Skeletal muscle tissue (tissue), 4 donors: Measurements from ENCODE around the gene PAXIP1. TPM values are rescaled to one million over a fixed set of nuclear protein-coding genes. Genes with fewer than 3 reads are reported as not detected.
"Not testable (repeated sequence)": the region's sequence is repeated elsewhere in the genome, so short reads cannot be mapped to it uniquely, and the experiment has no call there.

Source experiments
- H3K27ac ChIP-seq: one replicate; pipeline ENCODE4 v1.7.0; 2013; ENCODE audit warnings: mild to moderate bottlenecking, low read depth, low read length, inconsistent platforms
- H3K27me3 ChIP-seq, 3 donors: one replicate each; pipeline ENCODE4 v1.7.0; 2013; ENCODE audit warnings: low read length in 3 of 3; ENCODE audit not compliant: control insufficient read depth in 3 of 3, insufficient read depth in 3 of 3
- H3K36me3 ChIP-seq, 3 donors: one replicate each; pipeline ENCODE4 v1.7.0; 2013; ENCODE audit warnings: low read length in 3 of 3; ENCODE audit not compliant: control insufficient read depth in 3 of 3, insufficient read depth in 3 of 3
- H3K4me1 ChIP-seq, 3 donors: one replicate each; pipeline ENCODE4 v1.7.0; 2013; ENCODE audit warnings: low read length in 3 of 3, mild to moderate bottlenecking in 3 of 3; ENCODE audit not compliant: control insufficient read depth in 3 of 3, insufficient read depth in 3 of 3
- H3K4me3 ChIP-seq, 3 donors: one replicate each; pipeline ENCODE4 v1.7.0; 2013; ENCODE audit warnings: low read length in 3 of 3
- H3K9ac ChIP-seq, 3 donors: one replicate each; pipeline ENCODE4 v1.7.0; 2013; ENCODE audit warnings: low read length in 3 of 3, mild to moderate bottlenecking in 3 of 3, moderate library complexity in 2 of 3, low read depth in 1 of 3
- H3K9me3 ChIP-seq, 3 donors: one replicate each; pipeline ENCODE4 v1.7.0; 2013; ENCODE audit warnings: low read length in 3 of 3; ENCODE audit not compliant: control insufficient read depth in 3 of 3
- total RNA-seq: library from RNA; depleted of rRNA; stranded (reverse); fragments of >200 nt; gene quantifications from one replicate; pipeline ENCODE4 v1.2.3, GENCODE V29; 2014
- donor health status: Osteomylitis.

PAXIP1 gene
- total RNA-seq, 1 donor from 2014 or later, result 7.8 TPM

- Histone ChIP-seq H3K27me3 (no peaks in the 10 kb centered on the region), H3K4me1 (peaks cover 11 to 17% (median 13%) of the 10 kb centered on the region in 3 donors), H3K4me3 (peak overlapping the region; percentile 80 to 86 (median 83)), H3K27ac (peak overlapping the region; percentile 74), H3K9ac (peak overlapping the region; percentile 85 to 89 (median 86)), H3K9me3 (no peaks in the 10 kb centered on the region), H3K36me3 (no peaks in the 10 kb centered on the region)
Observed at GRCh38 chr7:154927624-154928125, 75.2 kb downstream of the PAXIP1 start.

GRCh38 chr7:154922472-154922871, 80.5 kb downstream of the PAXIP1 start:
- H3K27ac ChIP-seq, H3K27me3 ChIP-seq, H3K4me1 ChIP-seq, H3K4me3 ChIP-seq, H3K36me3 ChIP-seq, H3K9me3 ChIP-seq, H3K9ac ChIP-seq: not testable (repeated sequence)

- H3K4me1 ChIP-seq, result no peaks in the 10 kb centered on the region
- peaks cover 17 to 20% (median 17%) of the 10 kb centered on the region in 3 donors for H3K27me3 ChIP-seq
- H3K9me3 ChIP-seq, result no peaks in the 10 kb centered on the region
Observed at GRCh38 chr7:154919344-154920225, 83.3 kb downstream of the PAXIP1 start.

GRCh38 chr7:154918741-154919140, 84.2 kb downstream of the PAXIP1 start:
- Histone ChIP-seq H3K4me1 (peaks cover 0 to 4% (median 2%) of the 10 kb centered on the region in 3 donors), H3K27ac (no peak overlapping the region), H3K27me3 (peaks cover 18 to 27% (median 20%) of the 10 kb centered on the region in 3 donors), H3K9me3 (no peaks in the 10 kb centered on the region), H3K9ac (no peak overlapping the region), H3K36me3 (no peaks in the 10 kb centered on the region), H3K4me3 (no peak overlapping the region)

More at GRCh38 chr7:154919344-154920225, 83.3 kb downstream of the PAXIP1 start:
- Histone ChIP-seq H3K27ac (no peak overlapping the region), H3K9ac (peak overlapping the region in 1 of 3 donors; percentile 26), H3K36me3 (no peaks in the 10 kb centered on the region), H3K4me3 (no peak overlapping the region)

GRCh38 chr7:154918266-154918665, 84.7 kb downstream of the PAXIP1 start:
- Histone ChIP-seq H3K4me3 (no peak overlapping the region), H3K9me3 (no peaks in the 10 kb centered on the region), H3K4me1 (peaks cover 0 to 4% (median 2%) of the 10 kb centered on the region in 3 donors), H3K9ac (no peak overlapping the region), H3K36me3 (no peaks in the 10 kb centered on the region), H3K27ac (no peak overlapping the region), H3K27me3 (peaks cover 18 to 27% (median 20%) of the 10 kb centered on the region in 3 donors)

- Histone ChIP-seq H3K27ac (no peak overlapping the region), H3K9ac (no peak overlapping the region), H3K4me3 (no peak overlapping the region), H3K4me1 (peaks cover 0 to 4% (median 2%) of the 10 kb centered on the region in 3 donors), H3K27me3 (peaks cover 18 to 27% (median 20%) of the 10 kb centered on the region in 3 donors), H3K36me3 (no peaks in the 10 kb centered on the region), H3K9me3 (no peaks in the 10 kb centered on the region)
Observed at GRCh38 chr7:154917808-154918160, 85.1 kb downstream of the PAXIP1 start.

GRCh38 chr7:154916856-154917807, 85.8 kb downstream of the PAXIP1 start:
- no peaks in the 10 kb centered on the region for H3K36me3 ChIP-seq
- H3K9me3 ChIP-seq, result no peaks in the 10 kb centered on the region
- H3K4me3 ChIP-seq, result no peak overlapping the region
- no peak overlapping the region for H3K9ac ChIP-seq
- peaks cover 18 to 27% (median 20%) of the 10 kb centered on the region in 3 donors for H3K27me3 ChIP-seq
- H3K27ac ChIP-seq, result no peak overlapping the region
- peaks cover 0 to 4% (median 2%) of the 10 kb centered on the region in 3 donors for H3K4me1 ChIP-seq

GRCh38 chr7:154916381-154916780, 86.5 kb downstream of the PAXIP1 start:
- H3K27ac ChIP-seq, result no peak overlapping the region
- H3K9me3 ChIP-seq, result peaks cover 0 to under 1% (median 0%) of the 10 kb centered on the region in 3 donors
- no peak overlapping the region for H3K9ac ChIP-seq
- peaks cover 18 to 27% (median 20%) of the 10 kb centered on the region in 3 donors for H3K27me3 ChIP-seq
- peaks cover 0 to 4% (median 2%) of the 10 kb centered on the region in 3 donors for H3K4me1 ChIP-seq
- no peaks in the 10 kb centered on the region for H3K36me3 ChIP-seq
- H3K4me3 ChIP-seq, result no peak overlapping the region

GRCh38 chr7:154915600-154915999, 87.3 kb downstream of the PAXIP1 start:
- H3K4me1 ChIP-seq, result peaks cover 0 to 4% (median 2%) of the 10 kb centered on the region in 3 donors
- no peak overlapping the region for H3K27ac ChIP-seq
- no peaks in the 10 kb centered on the region for H3K36me3 ChIP-seq
- peaks cover 0 to 4% (median 2%) of the 10 kb centered on the region in 3 donors for H3K9me3 ChIP-seq
- H3K9ac ChIP-seq, result no peak overlapping the region
- no peak overlapping the region for H3K4me3 ChIP-seq
- H3K27me3 ChIP-seq, result peaks cover 18 to 27% (median 20%) of the 10 kb centered on the region in 3 donors
